SK-N-SH (cell line): ENCODE data around the gene P2RY12. TPM values are rescaled to one million over a fixed set of nuclear protein-coding genes. Genes with fewer than 3 reads are reported as not detected.
A peak's percentile ranks its signal among the peaks of the same experiment; 100 is the strongest.

Experiments
- CTCF ChIA-PET: fragments of 300-600, 350-600 bp; formaldehyde crosslinking; extraction: SDS; loops from one replicate; lab custom pipeline; 2021; lab: Yijun Ruan, JAX
- POLR2A ChIA-PET: fragments of 350-600 bp; sonication (Branson Sonifier 250); formaldehyde crosslinking; extraction: SDS; loops from one replicate; lab custom pipeline; 2020; ENCODE audit warnings: antibody characterized with exemption, inconsistent platforms; lab: Yijun Ruan, JAX
- DNase-seq: peaks from one replicate; pipeline ENCODE4 v3.0.0; 2012
- H2AFZ ChIP-seq: fragments of 200-600 bp; sonication (generic); 2 replicates; pipeline ENCODE4 v1.8.1; 2016; ENCODE audit warnings: antibody characterized with exemption, mild to moderate bottlenecking, low read depth
- H3F3A ChIP-seq: fragments of 200-600 bp; sonication (generic); replicated peaks from 2 replicates; pipeline ENCODE3; 2016; ENCODE audit warnings: antibody characterized with exemption, mild to moderate bottlenecking; ENCODE audit not compliant: insufficient read depth
- H3K27ac ChIP-seq, 2 experiments: fragments of 200-500 bp in 1 of 2; fragments of 200-600 bp in 1 of 2; sonication (Bioruptor generic) in 1 of 2; sonication (generic), shearing (Covaris generic) in 1 of 2; 2 replicates each; pipeline versions ENCODE4 v1.5.1 to v1.6.1; 2014 to 2016; ENCODE audit warnings: low read depth in 2 of 2, inconsistent platforms in 1 of 2, low read length in 1 of 2, mild to moderate bottlenecking in 1 of 2, mixed read lengths in 1 of 2
- H3K27me3 ChIP-seq: fragments of 200-600 bp; sonication (generic), shearing (Covaris generic); 2 replicates; pipeline ENCODE4 v1.6.1; 2016; ENCODE audit warnings: mixed run types; ENCODE audit not compliant: insufficient read depth
- H3K36me3 ChIP-seq, 2 experiments: fragments of 200-500 bp in 1 of 2; fragments of 200-600 bp in 1 of 2; sonication (Bioruptor generic) in 1 of 2; sonication (generic) in 1 of 2; replicated peaks in 1 of 2; 2 replicates each; pipeline versions ENCODE3 to v1.5.1; 2014 to 2016; ENCODE audit warnings: low read length in 1 of 2, mild to moderate bottlenecking in 1 of 2; ENCODE audit not compliant: insufficient read depth in 2 of 2, control insufficient read depth in 1 of 2
- H3K4me1 ChIP-seq, 2 experiments: fragments of 200-500 bp in 1 of 2; fragments of 200-600 bp in 1 of 2; sonication (Bioruptor generic) in 1 of 2; sonication (generic), shearing (Covaris generic) in 1 of 2; 2 replicates each; pipeline versions ENCODE4 v1.5.1 to v1.6.1; 2014 to 2016; ENCODE audit warnings: low read depth in 1 of 2, low read length in 1 of 2, mixed run types in 1 of 2; ENCODE audit not compliant: insufficient read depth in 2 of 2, control insufficient read depth in 1 of 2
- H3K4me2 ChIP-seq: fragments of 200-600 bp; sonication (generic), shearing (Covaris generic); 2 replicates; pipeline ENCODE4 v1.6.1; 2017; ENCODE audit warnings: mixed run types
- H3K4me3 ChIP-seq, 2 experiments: fragments of 200-500 bp in 1 of 2; fragments of 200-600 bp in 1 of 2; sonication (Bioruptor generic) in 1 of 2; sonication (generic), shearing (Covaris generic) in 1 of 2; 2 replicates each; pipeline versions ENCODE4 v1.5.1 to v1.8.1; 2014 to 2016; ENCODE audit warnings: low read depth in 2 of 2, inconsistent platforms in 1 of 2, low read length in 1 of 2, mild to moderate bottlenecking in 1 of 2, mixed read lengths in 1 of 2, moderate library complexity in 1 of 2
- H3K79me2 ChIP-seq: fragments of 200-600 bp; sonication (generic); 2 replicates; pipeline ENCODE4 v1.8.1; 2017; ENCODE audit warnings: mild to moderate bottlenecking; ENCODE audit not compliant: insufficient read depth
- H3K9ac ChIP-seq: fragments of 200-600 bp; sonication (generic); 2 replicates; pipeline ENCODE4 v1.6.1; 2017; ENCODE audit warnings: mixed run types
- H3K9me2 ChIP-seq: fragments of 200-600 bp; sonication (generic); 2 replicates; pipeline ENCODE4 v1.6.1; 2017; ENCODE audit warnings: mixed run types
- H3K9me3 ChIP-seq: fragments of 200-600 bp; sonication (generic); 2 replicates; pipeline ENCODE4 v1.6.1; 2017; ENCODE audit warnings: mixed run types, mild to moderate bottlenecking, moderate library complexity
- H4K20me1 ChIP-seq: fragments of 200-600 bp; sonication (generic); 2 replicates; pipeline ENCODE4 v1.6.1; 2017; ENCODE audit warnings: mild to moderate bottlenecking, mixed run types; ENCODE audit not compliant: insufficient read depth
- CHD2 ChIP-seq: fragments of 150-350 bp; IDR thresholded peaks from 2 replicates; pipeline ENCODE4 v1.6.1; 2018; ENCODE audit warnings: low read length; ENCODE audit not compliant: partially characterized antibody
- FOSL2 ChIP-seq: IDR thresholded peaks from 2 replicates; pipeline ENCODE4 v1.4.0; 2012; ENCODE audit warnings: low read depth, mild to moderate bottlenecking, moderate library complexity, borderline replicate concordance
- FOXJ3 ChIP-seq: sonication (generic); formaldehyde crosslinking; IDR thresholded peaks from 2 replicates; pipeline ENCODE4 v1.5.1; 2020; ENCODE audit warnings: mild to moderate bottlenecking, missing genetic modification reagents
- FOXM1 ChIP-seq: IDR thresholded peaks from 2 replicates; pipeline ENCODE4 v1.4.0; 2012; ENCODE audit warnings: low read depth, mild to moderate bottlenecking
- MXI1 ChIP-seq: IDR thresholded peaks from 2 replicates; pipeline ENCODE4 v1.6.1; 2012; ENCODE audit warnings: mild to moderate bottlenecking, low read depth, low read length, improper control_type of control experiment
- POLR2AphosphoS5 ChIP-seq: IDR thresholded peaks from 2 replicates; pipeline ENCODE4 v1.6.1; 2012; ENCODE audit warnings: low read depth, low read length
- RAD21 ChIP-seq: IDR thresholded peaks from 2 replicates; pipeline ENCODE4 v1.6.1; 2012; ENCODE audit warnings: mild to moderate bottlenecking, low read length
- RFX5 ChIP-seq: IDR thresholded peaks from 2 replicates; pipeline ENCODE4 v1.6.1; 2012; ENCODE audit warnings: mild to moderate bottlenecking, improper control_type of control experiment, low read length
- RXRA ChIP-seq: IDR thresholded peaks from 2 replicates; pipeline ENCODE4 v1.4.0; 2012; ENCODE audit warnings: low read depth, mild to moderate bottlenecking, borderline replicate concordance
- SMC3 ChIP-seq: IDR thresholded peaks from 2 replicates; pipeline ENCODE4 v1.6.1; 2012; ENCODE audit warnings: low read depth, low read length, improper control_type of control experiment
- TAF1 ChIP-seq: IDR thresholded peaks from 2 replicates; pipeline ENCODE4 v1.6.1; 2012; ENCODE audit warnings: low read depth, mild to moderate bottlenecking, low read length, moderate library complexity, borderline replicate concordance
- WGBS: methylation state at CpG from one replicate; pipeline ENCODE4 v1.1.6; 2017; ENCODE audit warnings: low lambda C conversion rate; 5-methylcytosine and 5-hydroxymethylcytosine counted together
- polyA plus RNA-seq, 3 experiments: library from polyadenylated mRNA; depleted of rRNA; stranded (reverse); fragments of >200 nt; gene quantifications; 2 replicates each; pipeline ENCODE4 v1.2.3, GENCODE V29; 2012
- TF ChIP-seq, protein P1 (sequence below): IDR thresholded peaks from 2 replicates; pipeline ENCODE4 v1.6.1; 2012; ENCODE audit warnings: mild to moderate bottlenecking, low read depth, low read length, moderate library complexity
- TF ChIP-seq, protein P2 (sequence below): fragments of 150-350 bp; IDR thresholded peaks from 2 replicates; pipeline ENCODE4 v1.6.1; 2016; ENCODE audit warnings: mild to moderate bottlenecking, low read depth, low read length
- TF ChIP-seq, protein P3 (sequence below): fragments of 200-600 bp; sonication (generic); IDR thresholded peaks from 2 replicates; pipeline ENCODE4 v1.6.1; 2017; ENCODE audit warnings: antibody characterized with exemption, mild to moderate bottlenecking, moderate library complexity

Gene P2RY12
- polyA plus RNA-seq, 1 of the 3 experiments (the other 2 are of a cell fraction), result not detected

DNA sequence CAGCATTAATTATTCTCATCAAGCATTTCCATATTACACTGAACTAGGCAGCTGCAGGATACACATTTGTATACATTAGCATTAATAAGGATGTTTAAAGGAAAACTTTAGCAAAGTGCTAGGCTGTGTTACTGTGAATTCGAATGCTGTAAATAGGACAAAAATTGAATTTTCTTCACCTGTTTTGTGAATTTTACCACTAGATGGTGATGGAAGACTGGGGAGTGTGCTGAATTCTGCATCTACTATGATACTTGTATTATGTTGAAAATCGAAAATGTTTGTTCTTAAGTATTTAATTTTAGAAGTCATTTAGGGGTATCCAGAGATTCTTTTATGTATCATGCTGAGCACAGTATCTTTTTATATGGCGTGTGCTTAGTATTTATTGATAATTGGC lies 93.9 kb downstream of the P2RY12 start:
- Histone ChIP-seq H3K27me3 (peaks cover 7% of the 10 kb centered on the region; the same call in 1 of the 2 replicates), H3K4me1 (no peaks in the 10 kb centered on the region), H3K27ac (no peak overlapping the region), H3K79me2 (no peaks in the 10 kb centered on the region), H4K20me1 (no peaks in the 10 kb centered on the region), H3F3A (no peaks in the 10 kb centered on the region), H3K36me3 (no peaks in the 10 kb centered on the region), H2AFZ (no peak overlapping the region), H3K9ac (no peak overlapping the region), H3K9me3 (no peaks in the 10 kb centered on the region), H3K4me2 (no peak overlapping the region), H3K9me2 (no peaks in the 10 kb centered on the region), H3K4me3 (no peak overlapping the region)
- WGBS, result 7% methylated on average over 3 of the region's 3 CpGs
- TF ChIP-seq, protein P1, sequence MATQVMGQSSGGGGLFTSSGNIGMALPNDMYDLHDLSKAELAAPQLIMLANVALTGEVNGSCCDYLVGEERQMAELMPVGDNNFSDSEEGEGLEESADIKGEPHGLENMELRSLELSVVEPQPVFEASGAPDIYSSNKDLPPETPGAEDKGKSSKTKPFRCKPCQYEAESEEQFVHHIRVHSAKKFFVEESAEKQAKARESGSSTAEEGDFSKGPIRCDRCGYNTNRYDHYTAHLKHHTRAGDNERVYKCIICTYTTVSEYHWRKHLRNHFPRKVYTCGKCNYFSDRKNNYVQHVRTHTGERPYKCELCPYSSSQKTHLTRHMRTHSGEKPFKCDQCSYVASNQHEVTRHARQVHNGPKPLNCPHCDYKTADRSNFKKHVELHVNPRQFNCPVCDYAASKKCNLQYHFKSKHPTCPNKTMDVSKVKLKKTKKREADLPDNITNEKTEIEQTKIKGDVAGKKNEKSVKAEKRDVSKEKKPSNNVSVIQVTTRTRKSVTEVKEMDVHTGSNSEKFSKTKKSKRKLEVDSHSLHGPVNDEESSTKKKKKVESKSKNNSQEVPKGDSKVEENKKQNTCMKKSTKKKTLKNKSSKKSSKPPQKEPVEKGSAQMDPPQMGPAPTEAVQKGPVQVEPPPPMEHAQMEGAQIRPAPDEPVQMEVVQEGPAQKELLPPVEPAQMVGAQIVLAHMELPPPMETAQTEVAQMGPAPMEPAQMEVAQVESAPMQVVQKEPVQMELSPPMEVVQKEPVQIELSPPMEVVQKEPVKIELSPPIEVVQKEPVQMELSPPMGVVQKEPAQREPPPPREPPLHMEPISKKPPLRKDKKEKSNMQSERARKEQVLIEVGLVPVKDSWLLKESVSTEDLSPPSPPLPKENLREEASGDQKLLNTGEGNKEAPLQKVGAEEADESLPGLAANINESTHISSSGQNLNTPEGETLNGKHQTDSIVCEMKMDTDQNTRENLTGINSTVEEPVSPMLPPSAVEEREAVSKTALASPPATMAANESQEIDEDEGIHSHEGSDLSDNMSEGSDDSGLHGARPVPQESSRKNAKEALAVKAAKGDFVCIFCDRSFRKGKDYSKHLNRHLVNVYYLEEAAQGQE, result no peak
- TF ChIP-seq, protein P2, sequence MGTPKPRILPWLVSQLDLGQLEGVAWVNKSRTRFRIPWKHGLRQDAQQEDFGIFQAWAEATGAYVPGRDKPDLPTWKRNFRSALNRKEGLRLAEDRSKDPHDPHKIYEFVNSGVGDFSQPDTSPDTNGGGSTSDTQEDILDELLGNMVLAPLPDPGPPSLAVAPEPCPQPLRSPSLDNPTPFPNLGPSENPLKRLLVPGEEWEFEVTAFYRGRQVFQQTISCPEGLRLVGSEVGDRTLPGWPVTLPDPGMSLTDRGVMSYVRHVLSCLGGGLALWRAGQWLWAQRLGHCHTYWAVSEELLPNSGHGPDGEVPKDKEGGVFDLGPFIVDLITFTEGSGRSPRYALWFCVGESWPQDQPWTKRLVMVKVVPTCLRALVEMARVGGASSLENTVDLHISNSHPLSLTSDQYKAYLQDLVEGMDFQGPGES, result no peak
- TF ChIP-seq RFX5, result no peak
- TF ChIP-seq, protein P3, sequence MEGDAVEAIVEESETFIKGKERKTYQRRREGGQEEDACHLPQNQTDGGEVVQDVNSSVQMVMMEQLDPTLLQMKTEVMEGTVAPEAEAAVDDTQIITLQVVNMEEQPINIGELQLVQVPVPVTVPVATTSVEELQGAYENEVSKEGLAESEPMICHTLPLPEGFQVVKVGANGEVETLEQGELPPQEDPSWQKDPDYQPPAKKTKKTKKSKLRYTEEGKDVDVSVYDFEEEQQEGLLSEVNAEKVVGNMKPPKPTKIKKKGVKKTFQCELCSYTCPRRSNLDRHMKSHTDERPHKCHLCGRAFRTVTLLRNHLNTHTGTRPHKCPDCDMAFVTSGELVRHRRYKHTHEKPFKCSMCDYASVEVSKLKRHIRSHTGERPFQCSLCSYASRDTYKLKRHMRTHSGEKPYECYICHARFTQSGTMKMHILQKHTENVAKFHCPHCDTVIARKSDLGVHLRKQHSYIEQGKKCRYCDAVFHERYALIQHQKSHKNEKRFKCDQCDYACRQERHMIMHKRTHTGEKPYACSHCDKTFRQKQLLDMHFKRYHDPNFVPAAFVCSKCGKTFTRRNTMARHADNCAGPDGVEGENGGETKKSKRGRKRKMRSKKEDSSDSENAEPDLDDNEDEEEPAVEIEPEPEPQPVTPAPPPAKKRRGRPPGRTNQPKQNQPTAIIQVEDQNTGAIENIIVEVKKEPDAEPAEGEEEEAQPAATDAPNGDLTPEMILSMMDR, result peak; percentile 77
- TF ChIP-seq RAD21, result peak; percentile 76
- TF ChIP-seq SMC3, result peak; percentile 60
- TF ChIP-seq TAF1, result no peak
- TF ChIP-seq RXRA, result no peak
- TF ChIP-seq FOXM1, result no peak
- TF ChIP-seq POLR2AphosphoS5, result no peak
- ChIA-PET CTCF (interaction anchor here (1.4 to 2.7 kb wide), 2 partner anchors 14 to 122 kb away, joined by 5 to 13 read pairs; no protein-coding TSS in a partner anchor), POLR2A (no interaction called here)
- DNase-seq, result peak; percentile 6

DNA sequence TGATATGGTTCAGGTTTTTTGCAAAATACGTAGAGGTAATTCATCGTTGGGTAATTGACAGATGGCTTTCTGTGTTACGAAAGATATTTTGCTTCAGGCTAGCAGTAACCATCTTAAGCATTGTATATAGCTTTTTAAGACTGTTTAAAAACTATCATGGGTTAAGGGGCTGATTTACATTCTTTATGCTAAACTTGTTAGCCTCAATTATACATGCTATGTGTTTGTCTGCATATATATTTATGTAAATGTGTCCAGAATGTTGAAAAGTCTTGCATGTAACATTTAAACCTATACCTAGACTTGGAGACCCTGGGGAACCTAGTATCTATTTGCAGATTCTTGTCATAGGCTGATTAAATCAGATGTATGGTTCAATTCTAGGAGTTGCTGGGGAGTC lies 95.1 kb downstream of the P2RY12 start:
- no peaks in the 10 kb centered on the region for H3K9me2 ChIP-seq
- H3K9ac ChIP-seq, result no peak overlapping the region
- H3K27ac ChIP-seq, result no peak overlapping the region
- H3K79me2 ChIP-seq, result no peaks in the 10 kb centered on the region
- no peaks in the 10 kb centered on the region for H3K4me1 ChIP-seq
- POLR2A ChIA-PET, result interaction anchor here (0.6 kb wide), 1 partner anchor 18 kb away, joined by 3 read pairs; no protein-coding TSS in a partner anchor
- DNase-seq, result no peak
- no peaks in the 10 kb centered on the region for H3K9me3 ChIP-seq
- H4K20me1 ChIP-seq, result no peaks in the 10 kb centered on the region
- H3K4me2 ChIP-seq, result no peak overlapping the region
- WGBS, result 45% methylated on average over 3 of the region's 3 CpGs
- no peaks in the 10 kb centered on the region for H3K36me3 ChIP-seq
- peaks cover 7% of the 10 kb centered on the region; the same call in 1 of the 2 replicates for H3K27me3 ChIP-seq
- no peak overlapping the region for H2AFZ ChIP-seq
- no peaks in the 10 kb centered on the region for H3F3A ChIP-seq
- TF ChIP-seq MXI1, result no peak
- no peak for TF ChIP-seq FOSL2
- TF ChIP-seq FOXJ3 (CRISPR knock-in tag), result no peak
- TF ChIP-seq, protein P2, result no peak
- TF ChIP-seq CHD2, result no peak
- no peak for TF ChIP-seq RXRA
- TF ChIP-seq, protein P3, result no peak
- TF ChIP-seq, all 33 proteins: peak for 0
- CTCF ChIA-PET, result interaction anchor here (0.8 to 1.4 kb wide), 4 partner anchors 61 to 550 kb away, joined by 3 to 8 read pairs (median 4); no protein-coding TSS in a partner anchor
- no peak overlapping the region for H3K4me3 ChIP-seq
